ENCODE measurements around the gene MAMLD1.

Gene MAMLD1

DNA sequence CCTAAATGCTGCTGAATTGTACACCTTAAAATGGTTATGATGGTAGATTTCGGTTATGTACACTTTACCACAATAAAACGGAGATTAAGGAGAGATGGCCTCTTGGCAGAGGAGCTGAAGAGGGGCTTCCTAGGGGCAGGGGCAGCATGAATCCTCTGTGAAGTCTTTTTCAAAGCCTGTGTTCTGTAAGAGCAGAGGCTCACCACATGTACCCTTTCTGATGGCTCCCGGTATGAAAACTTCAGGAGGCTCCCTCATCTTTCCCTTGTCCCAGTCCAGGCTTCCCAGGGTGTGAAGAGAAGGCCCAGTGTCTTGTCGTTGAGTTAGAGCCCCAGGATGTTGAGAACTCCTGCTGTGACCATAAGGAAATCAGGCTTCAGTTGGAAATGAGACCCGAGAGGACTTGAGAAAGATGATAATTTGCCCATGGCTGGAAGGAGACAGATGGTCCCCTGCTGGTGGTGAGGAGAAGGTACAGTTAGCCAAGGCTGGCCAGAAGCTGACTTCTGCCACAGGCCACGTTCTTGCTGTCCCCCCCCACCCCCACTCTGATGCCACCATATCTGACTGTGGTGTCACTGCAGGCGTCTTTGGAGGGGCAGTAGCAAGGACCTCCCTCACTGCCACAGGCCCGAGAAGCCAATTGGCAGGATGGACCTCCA, 173.5 kb downstream of the MAMLD1 start:
- no peak overlapping the region for H3K27ac ChIP-seq
- TF ChIP-seq, protein P1, sequence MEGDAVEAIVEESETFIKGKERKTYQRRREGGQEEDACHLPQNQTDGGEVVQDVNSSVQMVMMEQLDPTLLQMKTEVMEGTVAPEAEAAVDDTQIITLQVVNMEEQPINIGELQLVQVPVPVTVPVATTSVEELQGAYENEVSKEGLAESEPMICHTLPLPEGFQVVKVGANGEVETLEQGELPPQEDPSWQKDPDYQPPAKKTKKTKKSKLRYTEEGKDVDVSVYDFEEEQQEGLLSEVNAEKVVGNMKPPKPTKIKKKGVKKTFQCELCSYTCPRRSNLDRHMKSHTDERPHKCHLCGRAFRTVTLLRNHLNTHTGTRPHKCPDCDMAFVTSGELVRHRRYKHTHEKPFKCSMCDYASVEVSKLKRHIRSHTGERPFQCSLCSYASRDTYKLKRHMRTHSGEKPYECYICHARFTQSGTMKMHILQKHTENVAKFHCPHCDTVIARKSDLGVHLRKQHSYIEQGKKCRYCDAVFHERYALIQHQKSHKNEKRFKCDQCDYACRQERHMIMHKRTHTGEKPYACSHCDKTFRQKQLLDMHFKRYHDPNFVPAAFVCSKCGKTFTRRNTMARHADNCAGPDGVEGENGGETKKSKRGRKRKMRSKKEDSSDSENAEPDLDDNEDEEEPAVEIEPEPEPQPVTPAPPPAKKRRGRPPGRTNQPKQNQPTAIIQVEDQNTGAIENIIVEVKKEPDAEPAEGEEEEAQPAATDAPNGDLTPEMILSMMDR (conservative IDR thresholded peaks at IDR 0.05) = no peak; the same call in 1 of the 2 replicates
- no peak for TF ChIP-seq ZFX (IDR thresholded peaks at IDR 0.05)

DNA sequence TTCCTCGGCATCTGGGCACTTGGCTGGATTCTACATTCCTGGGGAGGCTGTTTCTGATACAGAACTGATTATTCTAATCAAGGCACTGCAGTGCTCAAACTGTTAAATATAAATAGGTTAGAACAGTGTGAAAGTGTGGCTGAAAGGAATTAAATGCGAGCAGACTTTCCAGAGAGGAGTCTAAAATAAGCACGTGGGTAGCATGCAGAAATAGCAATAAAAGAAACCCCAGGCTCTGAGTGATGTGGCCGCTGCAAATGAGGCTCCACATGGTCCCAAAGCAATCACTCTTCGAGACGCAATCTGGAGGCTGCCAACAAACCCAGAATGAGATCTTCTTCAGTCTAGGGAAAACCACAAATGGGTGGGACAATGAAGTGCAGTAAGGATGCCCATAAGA, 174.7 kb downstream of the MAMLD1 start:
- H3K27ac ChIP-seq = no peak overlapping the region
- TF ChIP-seq ZFX (IDR thresholded peaks at IDR 0.05) = no peak
- TF ChIP-seq, protein P1 (conservative IDR thresholded peaks at IDR 0.05) = no peak

DNA sequence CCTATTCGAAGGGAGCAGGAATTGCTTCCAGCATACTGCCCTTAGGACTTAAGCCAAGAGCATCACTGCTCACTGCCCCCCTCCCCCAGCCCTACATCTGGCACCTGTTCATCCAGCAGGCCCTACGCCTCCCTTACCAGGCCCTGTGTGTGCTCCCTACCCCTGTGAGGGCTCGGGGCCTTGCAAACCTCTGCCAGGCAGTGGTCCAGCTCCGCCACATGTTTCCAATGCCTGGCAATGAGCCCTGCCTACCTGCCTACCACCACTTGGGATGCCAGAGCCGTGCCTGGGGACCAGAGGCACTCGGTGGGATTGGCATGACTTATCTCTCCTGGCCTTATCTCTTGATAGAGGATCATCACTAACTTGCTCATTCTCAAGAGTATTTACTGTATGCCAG, 177.8 kb downstream of the MAMLD1 start:
- H3K27ac ChIP-seq = no peak overlapping the region
- TF ChIP-seq, protein P1 (conservative IDR thresholded peaks at IDR 0.05) = no peak
- TF ChIP-seq ZFX (IDR thresholded peaks at IDR 0.05) = no peak

DNA sequence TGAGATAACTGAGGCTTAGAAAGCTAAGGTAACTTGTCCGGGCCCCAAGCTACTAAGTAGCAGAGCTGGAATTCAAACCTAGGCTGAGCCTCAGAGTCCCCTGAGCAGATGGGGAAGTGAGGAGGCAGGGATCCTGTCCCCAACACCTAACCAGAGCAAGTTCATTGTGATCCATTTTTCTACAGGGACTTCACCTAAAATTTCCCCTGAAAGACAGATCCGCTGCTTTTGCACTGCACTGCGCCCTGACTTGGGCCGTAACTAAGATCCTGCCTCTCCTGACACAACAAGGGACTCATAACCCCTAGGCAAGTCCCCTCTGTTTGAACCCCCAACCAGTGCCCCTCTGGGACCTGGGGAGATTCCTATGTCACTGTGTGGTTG, 179.7 kb downstream of the MAMLD1 start:
- TF ChIP-seq, protein P1 (conservative IDR thresholded peaks at IDR 0.05) = no peak
- TF ChIP-seq ZFX (IDR thresholded peaks at IDR 0.05) = no peak
- H3K27ac ChIP-seq = no peak overlapping the region

DNA sequence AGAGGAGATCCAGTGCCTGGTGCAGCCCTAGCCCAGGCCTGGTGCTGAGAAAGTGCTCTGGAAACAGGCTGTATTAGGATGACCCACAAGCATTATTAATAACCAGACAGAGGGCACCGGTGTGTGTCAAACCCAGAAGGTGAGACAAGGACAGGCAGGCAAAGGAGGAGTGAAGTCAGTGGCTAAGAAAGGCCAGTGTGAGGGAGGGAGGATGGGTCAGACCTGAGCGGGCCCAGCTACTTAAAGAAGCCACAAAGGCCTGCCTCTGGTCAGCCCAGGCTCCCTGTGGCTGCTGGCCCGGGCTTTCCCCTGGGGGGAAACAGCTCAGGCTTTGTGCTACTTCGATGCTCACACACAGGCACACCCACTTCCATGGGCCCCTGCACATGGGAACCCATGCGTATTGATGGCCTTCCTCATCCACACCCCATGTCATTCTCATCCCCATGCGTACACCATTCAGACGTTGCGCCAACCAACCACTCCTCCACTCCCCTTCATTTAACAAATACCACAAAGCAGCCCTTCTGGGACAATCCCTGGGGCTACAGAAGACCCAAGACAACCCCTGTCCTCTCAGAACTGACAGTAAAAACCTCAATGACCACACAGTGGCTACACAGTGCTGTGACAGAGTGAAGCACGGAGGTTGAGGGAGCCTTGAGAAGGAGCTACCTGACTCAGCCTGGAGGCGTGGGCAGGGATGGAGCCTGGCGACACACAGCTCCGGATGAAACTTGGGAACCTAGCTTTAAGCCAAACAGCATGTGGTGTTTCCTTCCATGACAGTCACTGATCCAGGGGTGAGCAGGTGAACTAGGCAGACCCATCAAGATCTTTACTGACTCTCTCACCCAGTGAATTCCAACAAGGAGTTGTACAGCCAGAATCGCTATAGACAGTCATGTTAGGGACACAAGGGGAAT, 180.4 kb downstream of the MAMLD1 start:
- TF ChIP-seq, protein P1 (conservative IDR thresholded peaks at IDR 0.05) = no peak
- no peak for TF ChIP-seq ZFX (IDR thresholded peaks at IDR 0.05)
- H3K27ac ChIP-seq = no peak overlapping the region

DNA sequence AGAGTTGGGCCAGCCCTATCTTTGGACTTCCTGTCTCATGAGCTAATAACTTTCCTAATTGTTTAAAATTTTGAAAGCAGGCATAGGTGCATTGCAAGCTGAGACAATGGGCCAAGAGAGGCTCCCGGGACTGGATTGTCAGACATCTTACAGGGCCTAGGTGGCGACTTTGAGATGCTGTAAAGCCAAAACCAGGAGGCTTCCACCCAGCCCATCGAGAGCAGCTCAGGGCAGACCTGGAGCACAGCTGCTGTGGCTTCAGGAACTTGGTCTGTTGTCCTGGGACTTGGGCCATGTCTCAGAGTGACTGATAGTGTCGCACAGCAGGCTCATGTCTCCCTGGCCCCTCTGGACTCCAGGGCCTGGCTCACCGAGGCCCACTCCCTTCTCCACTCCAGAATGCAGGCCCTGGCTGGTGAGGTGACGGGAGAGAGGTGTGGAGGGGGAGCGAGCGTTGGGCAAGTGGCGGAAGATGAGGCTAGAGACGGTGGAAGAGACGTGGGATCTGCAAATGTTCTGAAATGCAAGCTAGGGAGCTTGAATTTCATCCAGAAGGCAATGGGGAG, 181.2 kb downstream of the MAMLD1 start:
- TF ChIP-seq, protein P1 (conservative IDR thresholded peaks at IDR 0.05) = no peak
- no peak for TF ChIP-seq ZFX (IDR thresholded peaks at IDR 0.05)

More for the DNA sequence above, 181.2 kb downstream of the MAMLD1 start:
- no peak overlapping the region for H3K27ac ChIP-seq
